CD4-positive, alpha-beta T cell (primary cell): Measurements from ENCODE around the gene SEC62. TPM values are rescaled to one million over a fixed set of nuclear protein-coding genes. Genes with fewer than 3 reads are reported as not detected.

Experiments
- ATAC-seq: fragments of 200-7000 bp; cut with Tn5 transposase; one replicate; pipeline ENCODE4 v1.10.0; 2022; ENCODE audit warnings: mild to moderate bottlenecking; ENCODE audit not compliant: poor library complexity
- CTCF ChIA-PET: fragments of 350-600 bp; sonication (Branson Sonifier 250); formaldehyde crosslinking; loops from one replicate; lab custom pipeline; 2021; ENCODE audit warnings: antibody characterized with exemption, inconsistent platforms; lab: Charles Lee
- POLR2A ChIA-PET: fragments of 350-600 bp; sonication (Branson Sonifier 250); formaldehyde crosslinking; loops from one replicate; lab custom pipeline; 2021; ENCODE audit warnings: antibody characterized with exemption, inconsistent platforms; lab: Charles Lee
- DNase-seq, 14 experiments: peaks; one replicate each; pipeline ENCODE4 v3.0.0-alpha.2; 2013 to 2020; ENCODE audit warnings: mixed read lengths in 2 of 14
- H3K27ac ChIP-seq, 2 donors: one replicate each; pipeline versions ENCODE4 v1.5.1 to v1.7.0; 2013; ENCODE audit warnings: low read length in 2 of 2, low read depth in 1 of 2, mild to moderate bottlenecking in 1 of 2
- H3K27me3 ChIP-seq, 2 experiments: 1 replicate in 1 of 2; 2 replicates in 1 of 2; pipeline versions ENCODE4 v1.6.1 to v1.7.0; 2013; ENCODE audit warnings: low read length in 2 of 2, control low read depth in 1 of 2, mild to moderate bottlenecking in 1 of 2, moderate library complexity in 1 of 2; ENCODE audit not compliant: insufficient read depth in 2 of 2, control insufficient read depth in 1 of 2
- H3K36me3 ChIP-seq: one replicate; pipeline ENCODE4 v1.6.1; 2013; ENCODE audit warnings: low read length, control low read depth; ENCODE audit not compliant: insufficient read depth
- H3K4me1 ChIP-seq: one replicate; pipeline ENCODE4 v1.6.1; 2013; ENCODE audit warnings: low read length, control low read depth; ENCODE audit not compliant: insufficient read depth
- H3K4me3 ChIP-seq: one replicate; pipeline ENCODE4 v1.5.1; 2013; ENCODE audit warnings: mild to moderate bottlenecking, low read length, moderate library complexity
- H3K9me3 ChIP-seq, 2 experiments: 1 replicate in 1 of 2; 2 replicates in 1 of 2; pipeline versions ENCODE4 v1.6.1 to v1.7.0; 2013; ENCODE audit warnings: low read length in 2 of 2, mild to moderate bottlenecking in 2 of 2, control low read depth in 1 of 2, moderate library complexity in 1 of 2; ENCODE audit not compliant: control insufficient read depth in 1 of 2, insufficient read depth in 1 of 2
- H3K27ac Mint-ChIP-seq: one replicate; pipeline ENCODE4 v1.8.0; 2020; ENCODE audit warnings: mixed read lengths
- H3K27me3 Mint-ChIP-seq: one replicate; pipeline ENCODE4 v1.8.0; 2021; ENCODE audit warnings: mixed read lengths
- H3K36me3 Mint-ChIP-seq: one replicate; pipeline ENCODE4 v1.8.0; 2021; ENCODE audit warnings: low read depth, mixed read lengths
- H3K4me1 Mint-ChIP-seq: one replicate; pipeline ENCODE4 v1.8.0; 2021; ENCODE audit warnings: low read depth, mixed read lengths
- H3K4me3 Mint-ChIP-seq: one replicate; pipeline ENCODE4 v1.8.0; 2020; ENCODE audit warnings: mild to moderate bottlenecking, mixed read lengths
- H3K9me3 Mint-ChIP-seq: one replicate; pipeline ENCODE4 v1.8.0; 2020; ENCODE audit warnings: mixed read lengths
- CTCF ChIP-seq: fragments of 200-600 bp; IDR thresholded peaks from one replicate; pipeline ENCODE4 v1.8.0; 2022; ENCODE audit warnings: antibody characterized with exemption, mild to moderate bottlenecking
- intact Hi-C, 2 experiments: fragments of 100-400 bp; cut with DNase I in 1 of 2; cut with micrococcal nuclease in 1 of 2; formaldehyde crosslinking; loops; one replicate each; pipeline versions ENCODE4 v1.15.1 to v1.9.0; 2023 to 2025; cut with DNase I, micrococcal nuclease
- total RNA-seq, 174 experiments: library from RNA in 2 of 174; stranded (reverse) in 2 of 174; gene quantifications; one replicate each; pipeline ENCODE4 v1.2.3 and lab custom pipeline; 2021 to 2026

Gene SEC62
- total RNA-seq, 2 experiments from 2014 or later, result 113 to 117 TPM

DNA sequence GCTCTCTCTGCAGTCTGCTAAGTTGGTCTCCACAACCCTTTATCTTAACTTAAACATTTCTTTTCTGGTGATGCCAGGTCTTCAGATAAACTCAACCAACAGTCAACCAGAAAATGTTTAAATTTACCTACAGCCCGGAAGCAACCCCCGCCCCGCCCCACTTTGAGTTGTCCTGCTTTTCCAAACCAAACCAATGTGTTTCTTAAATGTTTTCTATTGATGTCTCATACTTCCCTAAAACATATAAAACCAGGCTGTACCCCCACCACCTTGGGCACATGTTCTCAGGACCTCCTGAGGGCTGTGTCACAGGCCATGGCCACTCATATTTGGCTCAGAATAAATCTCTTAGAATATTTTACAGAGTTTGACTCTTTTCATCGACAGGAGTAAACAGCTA, 58.0 kb downstream of the SEC62 start:
- Mint-ChIP-seq H3K27me3 (no peaks in the 10 kb centered on the region), H3K4me3 (no peak overlapping the region), H3K27ac (no peak overlapping the region), H3K4me1 (peaks cover 26% of the 10 kb centered on the region), H3K36me3 (no peaks in the 10 kb centered on the region), H3K9me3 (no peaks in the 10 kb centered on the region)
- intact Hi-C loops, result no loop called here
- Histone ChIP-seq H3K4me3 (no peak overlapping the region), H3K27me3 (no peaks in the 10 kb centered on the region), H3K9me3 (no peaks in the 10 kb centered on the region), H3K36me3 (no peaks in the 10 kb centered on the region), H3K27ac (no peak overlapping the region), H3K4me1 (peaks cover 17% of the 10 kb centered on the region)
- POLR2A ChIA-PET, result no interaction called here
- CTCF ChIA-PET, result no interaction called here
- TF ChIP-seq CTCF, result no peak
- ATAC-seq, result no peak
- no peak for DNase-seq

DNA sequence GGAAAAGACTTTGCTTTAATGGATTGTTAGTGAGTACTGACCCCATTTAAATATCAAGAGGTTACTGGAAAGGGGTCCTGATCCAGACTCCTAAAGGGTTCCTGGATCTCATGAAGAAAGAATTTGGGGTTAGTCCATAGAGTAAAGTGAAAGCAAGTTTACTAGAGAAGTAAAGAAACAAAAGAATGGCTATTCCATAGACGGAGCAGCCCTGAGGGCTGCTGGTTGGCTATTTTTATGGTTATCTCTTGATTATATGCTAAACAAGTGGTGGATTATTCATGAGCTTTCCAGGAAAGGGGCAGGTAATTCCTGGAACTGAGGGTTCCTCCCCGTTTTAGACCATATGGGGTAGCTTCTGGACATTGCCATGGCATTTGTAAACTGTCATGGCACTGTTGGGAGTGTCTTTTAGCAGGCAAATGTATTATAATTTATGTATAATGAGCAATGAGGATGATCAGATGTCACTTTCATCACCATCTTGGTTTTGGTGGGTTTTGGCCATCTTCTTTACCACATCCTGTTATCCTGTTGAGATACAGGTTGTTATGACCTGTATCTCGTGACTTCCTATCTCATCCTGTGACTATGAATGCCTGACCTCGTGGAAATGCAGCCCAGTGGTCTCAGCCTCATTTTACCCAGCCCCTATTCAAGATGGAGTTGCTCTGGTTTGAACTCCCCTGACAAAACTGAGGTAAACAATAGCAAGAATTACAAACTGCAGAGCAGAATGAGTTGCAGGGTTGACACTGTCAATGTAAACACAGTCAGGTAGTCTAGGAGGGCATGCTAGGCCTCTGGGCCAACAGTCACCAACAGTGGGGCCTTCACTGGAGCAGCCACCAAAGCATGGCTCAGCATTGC, 60.9 kb downstream of the SEC62 start:
- H3K9me3 ChIP-seq, result no peaks in the 10 kb centered on the region
- POLR2A ChIA-PET, result interaction anchor here (2.8 kb wide), 1 partner anchor 61 kb away, joined by 13 read pairs; the partner anchor contains the start of gene SEC62
- Mint-ChIP-seq H3K4me1 (peaks cover 26% of the 10 kb centered on the region), H3K36me3 (no peaks in the 10 kb centered on the region), H3K27me3 (no peaks in the 10 kb centered on the region), H3K4me3 (no peak overlapping the region), H3K27ac (no peak overlapping the region), H3K9me3 (no peaks in the 10 kb centered on the region)
- H3K4me3 ChIP-seq, result no peak overlapping the region
- CTCF ChIA-PET, result no interaction called here
- no peak overlapping the region for H3K27ac ChIP-seq
- DNase-seq, result peak in 2 of 14 experiments; percentile 17 to 62
- H3K27me3 ChIP-seq, result no peaks in the 10 kb centered on the region
- no peak for ATAC-seq
- peaks cover 11% of the 10 kb centered on the region for H3K4me1 ChIP-seq
- intact Hi-C loops, result no loop called here
- no peaks in the 10 kb centered on the region for H3K36me3 ChIP-seq
- no peak for TF ChIP-seq CTCF

GRCh38 chr3:170033489-170033888, 66.9 kb downstream of the SEC62 start:
- peak; percentile 20 to 87 (median 38) for DNase-seq
- Histone ChIP-seq H3K9me3 (no peaks in the 10 kb centered on the region), H3K27me3 (no peaks in the 10 kb centered on the region), H3K36me3 (no peaks in the 10 kb centered on the region), H3K27ac (peak overlapping the region in 1 of 2 donors; percentile 36), H3K4me3 (no peak overlapping the region), H3K4me1 (peaks cover 37% of the 10 kb centered on the region)
- H3K4me1 Mint-ChIP-seq, result peaks cover 47% of the 10 kb centered on the region
- no peaks in the 10 kb centered on the region for H3K36me3 Mint-ChIP-seq
- CTCF ChIA-PET, result interaction anchor here (1.4 kb wide), 1 partner anchor 68 kb away, joined by 3 read pairs; no protein-coding TSS in a partner anchor
- POLR2A ChIA-PET, result interaction anchor here (0.7 to 3.0 kb wide), 10 partner anchors 11 to 269 kb away, joined by 3 to 27 read pairs (median 4); partner anchors contain the start of genes SEC62 and TERC
- H3K27me3 Mint-ChIP-seq, result no peaks in the 10 kb centered on the region
- peak; percentile 87 for ATAC-seq
- no peak for TF ChIP-seq CTCF
- H3K4me3 Mint-ChIP-seq, result peak overlapping the region; percentile 62
- intact Hi-C loops, result loop anchor here (5.0 to 10.0 kb wide), 3 partner anchors 66 to 271 kb away; partner anchors contain the start of gene SEC62 (in 1 of the 2)
- H3K27ac Mint-ChIP-seq, result peak overlapping the region; percentile 62
- H3K9me3 Mint-ChIP-seq, result no peaks in the 10 kb centered on the region
